ENCODE results near the gene MPND. TPM values are rescaled to one million over a fixed set of nuclear protein-coding genes. Genes with fewer than 3 reads are reported as not detected.

Gene MPND
- total and polyA plus RNA-seq, 8 donors: 19.9 to 31.3 (median 25.8) TPM

- H3K4me3 ChIP-seq: no peak overlapping the region
- H3K27ac ChIP-seq: no peak overlapping the region
- no peak for TF ChIP-seq CTCF (IDR thresholded peaks at IDR 0.05)
- intact Hi-C loops (cut with DNase I): no loop called here
- H3K4me1 ChIP-seq: peaks cover 11 to 16% of the 10 kb centered on the region in 2 donors
- DNase-seq: no peak
- no peak for ATAC-seq
- H3K36me3 ChIP-seq: peaks cover 0 to 90% of the 10 kb centered on the region in 2 donors
- no peaks in the 10 kb centered on the region for H3K9me3 ChIP-seq
- H3K27me3 ChIP-seq: no peaks in the 10 kb centered on the region
These were observed 20.4 kb downstream of the MPND start for GRCh38 chr19:4363571-4364304.

GRCh38 chr19:4365341-4365740, 22.0 kb downstream of the MPND start:
- H3K27ac ChIP-seq: no peak overlapping the region
- no peak overlapping the region for H3K4me3 ChIP-seq
- H3K36me3 ChIP-seq: peaks cover 0 to 74% of the 10 kb centered on the region in 2 donors
- H3K4me1 ChIP-seq: peaks cover 26 to 32% of the 10 kb centered on the region in 2 donors
- H3K27me3 ChIP-seq: no peaks in the 10 kb centered on the region
- DNase-seq (no peak), ATAC-seq (no peak)
- intact Hi-C loops (cut with DNase I): no loop called here
- TF ChIP-seq CTCF (IDR thresholded peaks at IDR 0.05): no peak
- no peaks in the 10 kb centered on the region for H3K9me3 ChIP-seq

GRCh38 chr19:4365791-4366665, 22.7 kb downstream of the MPND start:
- no peak for DNase-seq
- intact Hi-C loops (cut with DNase I): no loop called here
- ATAC-seq: no peak
- TF ChIP-seq CTCF (IDR thresholded peaks at IDR 0.05): no peak
- Histone ChIP-seq H3K27me3 (no peaks in the 10 kb centered on the region), H3K4me1 (peaks cover 28 to 39% of the 10 kb centered on the region in 2 donors), H3K27ac (no peak overlapping the region), H3K4me3 (no peak overlapping the region), H3K36me3 (peaks cover 0 to 67% of the 10 kb centered on the region in 2 donors), H3K9me3 (no peaks in the 10 kb centered on the region)

GRCh38 chr19:4366666-4367335, 23.4 kb downstream of the MPND start:
- Histone ChIP-seq H3K36me3 (peaks cover 0 to 60% of the 10 kb centered on the region in 2 donors), H3K4me3 (no peak overlapping the region), H3K4me1 (peaks cover 28 to 47% of the 10 kb centered on the region in 2 donors), H3K27ac (peak overlapping the region in 1 of 2 donors; percentile 88), H3K9me3 (no peaks in the 10 kb centered on the region), H3K27me3 (no peaks in the 10 kb centered on the region)
- intact Hi-C loops (cut with DNase I): no loop called here
- DNase-seq: no peak
- TF ChIP-seq CTCF (IDR thresholded peaks at IDR 0.05): no peak
- no peak for ATAC-seq

Measured in left lung (tissue), 10 donors.